Thoracic aorta (tissue), 2 donors: ENCODE measurements around the gene MC1R. TPM values are rescaled to one million over a fixed set of nuclear protein-coding genes. Genes with fewer than 3 reads are reported as not detected.
"Not testable (repeated sequence)": the region's sequence is repeated elsewhere in the genome, so short reads cannot be mapped to it uniquely, and the experiment has no call there.

Experiments
- ATAC-seq: fragments of 150-250 bp; one replicate; pipeline ENCODE4 v1.8.0; 2017; ENCODE audit warnings: low read depth; ENCODE audit not compliant: insufficient number of reproducible peaks, low FRiP score
- DNase-seq: peaks from one replicate; pipeline ENCODE4 v3.0.0-alpha.2; 2020; ENCODE audit warnings: low spot score
- H3K27ac ChIP-seq, 2 donors: fragments of 200-600 bp; sonication (generic); 1 replicate in 1 of 2; 2 replicates in 1 of 2; pipeline ENCODE4 v1.5.1; 2016; ENCODE audit warnings: mild to moderate bottlenecking in 2 of 2, moderate library complexity in 2 of 2
- H3K27me3 ChIP-seq: fragments of 200-600 bp; sonication (generic); replicated peaks from 2 replicates; pipeline ENCODE4 v1.6.0; 2016; ENCODE audit warnings: mild to moderate bottlenecking; ENCODE audit not compliant: insufficient read depth
- H3K36me3 ChIP-seq: fragments of 200-600 bp; sonication (generic); one replicate; pipeline ENCODE4 v1.5.1; 2016
- H3K4me1 ChIP-seq, 2 donors: fragments of 200-600 bp; sonication (generic); 1 replicate in 1 of 2; 2 replicates in 1 of 2; pipeline versions ENCODE4 v1.5.1 to v1.6.0; 2016; ENCODE audit warnings: low read depth in 2 of 2, mild to moderate bottlenecking in 1 of 2; ENCODE audit not compliant: control insufficient read depth in 1 of 2
- H3K4me3 ChIP-seq: fragments of 200-600 bp; sonication (generic); 2 replicates; pipeline ENCODE4 v1.5.1; 2016; ENCODE audit warnings: mild to moderate bottlenecking
- H3K9me3 ChIP-seq: fragments of 200-600 bp; sonication (generic); 2 replicates; pipeline ENCODE4 v1.5.1; 2016
- total RNA-seq, 2 donors: library from RNA; depleted of rRNA; stranded (reverse); fragments of >200 nt; gene quantifications; one replicate each; pipeline versions ENCODE4 v1.1.0 to v1.2.3, GENCODE V29; 2016
- TF ChIP-seq, protein P1 (sequence below): fragments of 200-600 bp; sonication (generic); IDR thresholded peaks from one replicate; pipeline ENCODE4 v1.5.1; 2019; ENCODE audit warnings: antibody characterized with exemption

Gene MC1R
- total RNA-seq, 2 donors from 2014 or later, result 13.1 to 19.3 TPM

DNA sequence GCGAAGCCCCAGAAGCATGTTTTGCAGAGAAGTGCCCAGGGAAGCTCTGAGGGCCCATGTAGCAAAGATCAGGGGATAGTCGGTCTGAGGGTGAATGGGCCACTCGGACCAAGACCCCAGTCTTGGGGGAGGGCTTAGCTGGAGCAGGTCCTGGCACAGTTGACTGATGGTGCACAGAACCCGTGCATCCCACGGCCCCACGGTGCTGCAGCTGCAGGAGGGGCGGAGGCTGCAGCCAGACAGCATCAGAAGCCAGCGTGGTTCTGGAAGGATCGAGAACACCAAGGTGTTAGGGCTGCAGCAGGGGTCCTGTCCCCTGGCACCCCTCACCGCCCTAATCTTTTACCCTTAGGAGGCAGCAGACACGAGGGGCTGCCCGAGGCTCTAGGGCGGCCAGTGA lies 6.5 kb upstream of the MC1R start:
- ATAC-seq, result no peak
- Histone ChIP-seq H3K4me3 (no peak overlapping the region), H3K27me3 (no peaks in the 10 kb centered on the region), H3K9me3 (no peaks in the 10 kb centered on the region), H3K4me1 (no peaks in the 10 kb centered on the region), H3K27ac (no peak overlapping the region), H3K36me3 (peaks cover 22% of the 10 kb centered on the region)
- TF ChIP-seq, protein P1, sequence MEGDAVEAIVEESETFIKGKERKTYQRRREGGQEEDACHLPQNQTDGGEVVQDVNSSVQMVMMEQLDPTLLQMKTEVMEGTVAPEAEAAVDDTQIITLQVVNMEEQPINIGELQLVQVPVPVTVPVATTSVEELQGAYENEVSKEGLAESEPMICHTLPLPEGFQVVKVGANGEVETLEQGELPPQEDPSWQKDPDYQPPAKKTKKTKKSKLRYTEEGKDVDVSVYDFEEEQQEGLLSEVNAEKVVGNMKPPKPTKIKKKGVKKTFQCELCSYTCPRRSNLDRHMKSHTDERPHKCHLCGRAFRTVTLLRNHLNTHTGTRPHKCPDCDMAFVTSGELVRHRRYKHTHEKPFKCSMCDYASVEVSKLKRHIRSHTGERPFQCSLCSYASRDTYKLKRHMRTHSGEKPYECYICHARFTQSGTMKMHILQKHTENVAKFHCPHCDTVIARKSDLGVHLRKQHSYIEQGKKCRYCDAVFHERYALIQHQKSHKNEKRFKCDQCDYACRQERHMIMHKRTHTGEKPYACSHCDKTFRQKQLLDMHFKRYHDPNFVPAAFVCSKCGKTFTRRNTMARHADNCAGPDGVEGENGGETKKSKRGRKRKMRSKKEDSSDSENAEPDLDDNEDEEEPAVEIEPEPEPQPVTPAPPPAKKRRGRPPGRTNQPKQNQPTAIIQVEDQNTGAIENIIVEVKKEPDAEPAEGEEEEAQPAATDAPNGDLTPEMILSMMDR, result no peak
- no peak for DNase-seq

DNA sequence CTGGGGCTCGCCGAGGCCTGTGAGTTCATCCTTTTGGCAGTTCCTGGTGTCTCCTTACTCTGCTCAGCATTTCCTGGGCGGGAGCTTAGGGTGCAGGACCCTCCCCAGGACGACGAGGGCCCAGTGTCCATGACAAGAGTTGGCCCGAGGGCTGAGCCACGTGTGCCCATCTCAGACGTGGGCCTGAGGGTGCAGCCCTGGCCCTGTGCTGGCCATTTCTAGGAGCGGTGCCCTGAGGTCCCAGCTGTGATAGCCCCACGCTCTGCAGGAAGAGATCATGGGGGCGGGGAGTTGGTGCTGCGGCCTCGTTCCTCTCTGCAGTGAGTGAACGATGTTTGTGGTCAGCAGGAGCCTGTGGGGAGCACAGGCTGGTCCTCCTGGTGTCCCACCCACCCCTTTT lies 6.0 kb upstream of the MC1R start:
- H3K27ac ChIP-seq, result no peak overlapping the region
- peaks cover 22% of the 10 kb centered on the region for H3K36me3 ChIP-seq
- peaks cover 3 to 4% of the 10 kb centered on the region in 2 donors for H3K4me1 ChIP-seq
- H3K9me3 ChIP-seq, result no peaks in the 10 kb centered on the region
- TF ChIP-seq, protein P1, result no peak
- no peaks in the 10 kb centered on the region for H3K27me3 ChIP-seq
- no peak overlapping the region for H3K4me3 ChIP-seq
- DNase-seq, result no peak
- no peak for ATAC-seq

DNA sequence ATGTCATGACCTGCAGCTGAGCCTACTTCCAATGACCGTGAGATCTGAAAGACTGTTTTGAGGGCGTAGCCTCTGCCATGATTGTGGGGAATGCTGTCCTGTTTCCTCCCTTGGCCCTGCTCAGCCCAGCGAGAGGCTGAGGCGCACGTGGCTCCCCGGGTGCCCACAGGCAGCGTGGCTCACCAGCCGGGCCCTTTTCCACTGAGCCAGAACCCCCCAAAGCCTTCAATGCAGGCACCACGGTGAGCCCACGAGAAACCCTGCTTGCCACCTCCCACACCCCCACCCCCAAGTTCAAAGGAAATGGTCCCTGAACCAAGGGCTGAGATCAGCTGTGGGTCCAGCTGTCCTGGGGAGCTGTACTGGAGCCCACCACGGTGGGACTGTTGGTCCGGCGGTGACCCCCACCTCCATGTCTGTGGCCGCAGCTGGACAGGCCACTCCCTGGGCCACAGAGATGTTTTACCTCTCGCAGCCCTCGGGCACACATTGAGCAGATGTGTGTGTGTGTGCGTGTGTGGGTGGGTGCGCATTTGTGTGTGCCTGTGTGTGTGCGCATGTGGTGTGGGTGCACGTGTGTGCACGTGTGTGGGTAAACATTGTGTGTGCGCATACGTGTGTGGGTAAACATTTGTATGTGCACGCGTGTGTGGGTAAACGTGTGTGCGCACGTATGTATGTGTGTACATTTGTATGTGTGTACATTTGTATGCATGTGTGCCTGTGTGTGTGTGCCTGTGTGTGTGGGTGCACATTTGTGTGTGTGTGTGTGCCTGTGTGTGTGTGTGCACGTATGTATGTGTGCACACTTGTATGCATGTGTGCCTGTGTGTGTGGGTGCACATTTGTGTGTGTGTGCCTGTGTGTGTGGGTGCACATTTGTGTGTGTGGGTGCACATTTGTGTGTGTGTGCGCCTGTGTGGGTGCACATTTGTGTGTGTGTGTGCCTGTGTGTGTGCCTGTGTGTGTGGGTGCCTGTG lies 5.0 kb upstream of the MC1R start:
- ATAC-seq, result no peak
- TF ChIP-seq, protein P1, result no peak
- H3K9me3 ChIP-seq, result no peaks in the 10 kb centered on the region
- peaks cover 21% of the 10 kb centered on the region for H3K36me3 ChIP-seq
- no peak overlapping the region for H3K4me3 ChIP-seq
- DNase-seq, result no peak
- no peaks in the 10 kb centered on the region for H3K27me3 ChIP-seq
- peaks cover 11 to 14% of the 10 kb centered on the region in 2 donors for H3K4me1 ChIP-seq
- H3K27ac ChIP-seq, result no peak overlapping the region

DNA sequence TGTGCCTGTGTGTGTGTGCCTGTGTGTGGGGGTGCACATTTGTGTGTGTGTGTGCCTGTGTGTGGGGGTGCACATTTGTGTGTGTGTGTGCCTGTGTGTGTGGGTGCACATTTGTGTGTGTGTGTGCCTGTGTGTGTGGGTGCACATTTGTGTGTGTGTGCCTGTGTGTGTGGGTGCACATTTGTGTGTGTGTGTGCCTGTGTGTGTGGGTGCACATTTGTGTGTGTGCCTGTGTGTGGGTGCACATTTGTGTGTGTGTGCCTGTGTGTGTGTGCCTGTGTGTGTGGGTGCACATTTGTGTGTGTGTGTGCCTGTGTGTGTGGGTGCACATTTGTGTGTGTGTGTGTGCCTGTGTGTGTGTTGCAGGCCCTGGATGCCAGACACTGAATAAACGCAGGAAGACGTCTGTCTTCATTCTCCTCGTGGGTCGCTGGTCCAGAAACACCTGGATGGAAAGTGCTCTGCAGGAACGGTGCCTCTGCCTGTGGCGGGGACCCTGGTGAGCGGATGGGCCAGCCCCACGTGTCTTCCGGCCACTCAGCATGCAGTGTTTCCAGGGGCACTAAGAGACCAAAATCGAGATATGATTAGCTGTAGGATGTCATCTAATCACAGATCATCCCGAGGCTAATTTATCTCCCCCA lies 3.9 kb upstream of the MC1R start:
- H3K4me3 ChIP-seq, H3K9me3 ChIP-seq, DNase-seq, ATAC-seq, H3K27me3 ChIP-seq, H3K27ac ChIP-seq: not testable (repeated sequence)
- Histone ChIP-seq H3K36me3 (peaks cover 11% of the 10 kb centered on the region), H3K4me1 (peaks cover 12 to 20% of the 10 kb centered on the region in 2 donors)

DNA sequence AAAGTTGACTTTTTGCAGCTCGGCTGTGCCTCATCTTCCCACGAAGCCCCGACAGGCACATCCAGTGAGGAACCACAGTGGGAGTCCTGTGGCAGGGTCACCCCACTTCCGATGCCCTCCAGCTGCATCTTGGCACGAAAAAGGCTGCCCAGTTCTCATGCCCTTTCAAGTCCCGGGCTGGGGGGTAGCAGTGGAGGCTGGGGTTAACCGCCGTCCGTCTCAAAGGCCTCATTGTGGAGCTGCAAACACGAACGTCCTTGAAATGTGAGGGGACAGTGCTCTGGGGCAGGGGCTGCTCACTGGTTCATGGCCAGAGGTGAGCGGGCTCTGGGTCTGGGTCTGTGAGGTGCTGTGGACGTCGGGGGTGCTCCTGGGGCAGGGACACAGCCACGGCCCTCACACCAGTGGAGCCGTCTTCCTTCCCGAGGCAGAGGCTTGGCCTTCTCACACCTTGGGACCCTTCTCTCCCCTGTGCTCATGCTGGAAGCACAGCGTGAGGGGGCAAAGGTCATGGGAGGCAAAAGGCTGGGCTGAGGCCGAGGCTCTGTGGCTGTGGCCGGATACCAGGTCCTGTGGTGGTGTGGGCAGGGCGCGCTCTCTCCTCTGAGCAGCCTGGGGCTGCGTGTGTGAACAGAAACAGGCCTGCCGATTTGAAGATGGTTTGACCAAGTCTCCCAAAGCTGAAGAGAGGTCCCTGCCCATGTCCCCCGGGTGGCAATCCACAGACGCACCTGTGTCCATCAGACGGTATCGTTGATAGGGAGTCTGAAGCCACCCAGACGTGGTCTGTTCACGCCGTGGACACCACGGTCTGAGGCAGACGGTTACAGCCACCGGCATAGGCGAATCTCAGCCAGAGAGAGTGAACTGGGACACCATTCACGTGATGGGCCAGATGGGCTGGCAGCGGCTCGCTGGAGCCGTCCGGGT lies 3.1 kb upstream of the MC1R start:
- H3K36me3 ChIP-seq, result peaks cover 9% of the 10 kb centered on the region
- TF ChIP-seq, protein P1, result no peak
- H3K4me1 ChIP-seq, result peaks cover 12 to 26% of the 10 kb centered on the region in 2 donors
- H3K27ac ChIP-seq, result no peak overlapping the region
- H3K4me3 ChIP-seq, result no peak overlapping the region
- ATAC-seq (no peak), DNase-seq (no peak)
- no peaks in the 10 kb centered on the region for H3K9me3 ChIP-seq
- no peaks in the 10 kb centered on the region for H3K27me3 ChIP-seq
